A673 (cell line): ENCODE results near the gene C12orf56. TPM values are rescaled to one million over a fixed set of nuclear protein-coding genes. Genes with fewer than 3 reads are reported as not detected.
A peak's percentile ranks its signal among the peaks of the same experiment; 100 is the strongest.

Source experiments
- Bru-seq: library from RNA; stranded (reverse); fragments of 400-500 nt; gene quantifications from one replicate; lab custom pipeline; 2021; lab: Mats Ljungman, UMichigan
- BruChase-seq, 2 experiments: library from RNA; stranded (reverse); fragments of 400-500 nt; gene quantifications; one replicate each; lab custom pipeline; 2021; lab: Mats Ljungman, UMichigan
- BruUV-seq: library from RNA; stranded (reverse); fragments of 400-500 nt; replicated peaks from 2 replicates; lab custom pipeline; 2021; lab: Mats Ljungman, UMichigan
- CTCF ChIA-PET: fragments of 300-600 bp; sonication (Branson Sonifier 250); formaldehyde crosslinking; loops from one replicate; lab custom pipeline; 2022; ENCODE audit warnings: antibody characterized with exemption; lab: Charles Lee
- POLR2A ChIA-PET: fragments of 300-600 bp; sonication (Branson Sonifier 250); formaldehyde crosslinking; loops from one replicate; lab custom pipeline; 2022; ENCODE audit warnings: antibody characterized with exemption; ENCODE audit not compliant: low non-redundant PET; lab: Charles Lee
- DNase-seq: peaks from one replicate; pipeline ENCODE4 v3.0.0-alpha.2; 2015; ENCODE audit warnings: low spot score
- H3K27ac ChIP-seq: fragments of 200-600 bp; sonication (generic); 2 replicates; pipeline ENCODE4 v1.5.1; 2016; ENCODE audit warnings: mixed run types, low read depth, mild to moderate bottlenecking, mixed read lengths, antibody characterized with exemption, low read length; ENCODE audit not compliant: poor library complexity, severe bottlenecking
- H3K27me3 ChIP-seq: fragments of 200-600 bp; sonication (generic); replicated peaks from 2 replicates; pipeline ENCODE4 v1.6.1; 2017; ENCODE audit warnings: mixed run types, low read depth, mild to moderate bottlenecking, mixed read lengths, antibody characterized with exemption, low read length; ENCODE audit not compliant: insufficient read depth, poor library complexity
- H3K36me3 ChIP-seq: fragments of 200-600 bp; sonication (generic); 2 replicates; pipeline ENCODE4 v1.6.1; 2016; ENCODE audit warnings: mixed run types, mild to moderate bottlenecking, mixed read lengths, antibody characterized with exemption, low read length; ENCODE audit not compliant: insufficient read depth, poor library complexity, severe bottlenecking
- H3K4me1 ChIP-seq: fragments of 200-600 bp; sonication (generic); 2 replicates; pipeline ENCODE4 v1.6.1; 2017; ENCODE audit warnings: mixed run types, mild to moderate bottlenecking, mixed read lengths, antibody characterized with exemption, low read length; ENCODE audit not compliant: insufficient read depth, poor library complexity, severe bottlenecking
- H3K4me3 ChIP-seq: fragments of 200-600 bp; sonication (generic); 2 replicates; pipeline ENCODE4 v1.5.1; 2016; ENCODE audit warnings: low read depth, mixed run types, mild to moderate bottlenecking, mixed read lengths, low read length; ENCODE audit not compliant: poor library complexity, severe bottlenecking
- H3K9me3 ChIP-seq: fragments of 200-600 bp; sonication (generic); 2 replicates; pipeline ENCODE4 v1.6.1; 2016; ENCODE audit warnings: mixed run types, low read depth, mild to moderate bottlenecking, mixed read lengths, antibody characterized with exemption, low read length; ENCODE audit not compliant: poor library complexity, severe bottlenecking
- CTCF ChIP-seq: fragments of 300-800, 200-600 bp; sonication (generic); conservative IDR thresholded peaks from 2 replicates; pipeline ENCODE4 v1.5.1; 2017; ENCODE audit warnings: low read depth, mild to moderate bottlenecking, antibody characterized with exemption, low read length, moderate library complexity, mixed read lengths
- EZH2 ChIP-seq: fragments of 200-600 bp; sonication (generic); IDR thresholded peaks from 2 replicates; pipeline ENCODE4 v1.6.1; 2017; ENCODE audit warnings: borderline replicate concordance, low read depth, mild to moderate bottlenecking, mixed read lengths, antibody characterized with exemption, low read length; ENCODE audit not compliant: poor library complexity, severe bottlenecking
- intact Hi-C: fragments of 100-400 bp; cut with micrococcal nuclease; formaldehyde crosslinking; loops from one replicate; pipeline ENCODE4 v1.10.0; 2022; ENCODE audit not compliant: unreplicated experiment
- long read RNA-seq: library from polyadenylated mRNA; stranded (forward); transcript quantifications from one replicate; pipeline ENCODE4 v2.0.0, GENCODE V29; 2022
- total RNA-seq: library from RNA; stranded (reverse); gene quantifications from 2 replicates; pipeline ENCODE4 v1.2.3, GENCODE V29; 2021

The C12orf56 gene
- total RNA-seq (not detected in 2 replicates), Bru-seq, nascent RNA (percentile 9 among the genes with signal in this experiment), BruChase-seq, experiment 1, labeled RNA remaining after a 2-hour chase (percentile 7 among the genes with signal in this experiment), BruChase-seq, experiment 2, labeled RNA remaining after a 6-hour chase (percentile 6 among the genes with signal in this experiment)
- long read RNA-seq = 0 reads

- H3K9me3 ChIP-seq = no peaks in the 10 kb centered on the region
- no peaks in the 10 kb centered on the region for H3K4me1 ChIP-seq
- H3K27me3 ChIP-seq = no peaks in the 10 kb centered on the region
- H3K27ac ChIP-seq = no peak within 1 kb of the TSS
- DNase-seq = no peak
- TF ChIP-seq EZH2 (no peak), CTCF (no peak)
- ChIA-PET CTCF (interaction anchor here (0.8 kb wide), 1 partner anchor 14 kb away, joined by 3 read pairs; the partner anchor contains the start of gene XPOT), POLR2A (no interaction called here)
- peak within 1 kb of the TSS; percentile 31 for H3K4me3 ChIP-seq
- BruUV-seq = no TSS peak
- intact Hi-C loops = loop anchor here (5.0 kb wide), 1 partner anchor 123 kb away; no protein-coding TSS in a partner anchor
- H3K36me3 ChIP-seq = no peaks in the 10 kb centered on the region
Measured at GRCh38 chr12:64390275-64390851, at the start of gene C12orf56. C12orf56 (minus strand) TSS chr12:64390758; CDS start chr12:64390565, 193 bp downstream.

- no TSS peak for BruUV-seq
- ChIA-PET CTCF (no interaction called here), POLR2A (no interaction called here)
- no peak for TF ChIP-seq EZH2
- no peak for TF ChIP-seq CTCF
- intact Hi-C loops = no loop called here
- Histone ChIP-seq H3K4me1 (no peaks in the 10 kb centered on the region), H3K27ac (no peak overlapping the region), H3K4me3 (no peak overlapping the region), H3K27me3 (no peaks in the 10 kb centered on the region), H3K36me3 (peaks cover 99% of the 10 kb centered on the region), H3K9me3 (no peaks in the 10 kb centered on the region)
- DNase-seq = no peak
Measured at GRCh38 chr12:64440100-64440499, 49.5 kb upstream of the C12orf56 start.

- CTCF ChIA-PET = no interaction called here
- BruUV-seq = no TSS peak
Measured at GRCh38 chr12:64433915-64434314, 43.4 kb upstream of the C12orf56 start.

More at GRCh38 chr12:64433915-64434314, 43.4 kb upstream of the C12orf56 start:
- H3K27me3 ChIP-seq = no peaks in the 10 kb centered on the region
- peaks cover 100% of the 10 kb centered on the region for H3K36me3 ChIP-seq
- H3K4me3 ChIP-seq = no peak overlapping the region
- H3K4me1 ChIP-seq = no peaks in the 10 kb centered on the region
- TF ChIP-seq CTCF (no peak), EZH2 (no peak)
- intact Hi-C loops = no loop called here
- H3K27ac ChIP-seq = no peak overlapping the region
- H3K9me3 ChIP-seq = no peaks in the 10 kb centered on the region
- no peak for DNase-seq
- POLR2A ChIA-PET = no interaction called here
